SK-N-MC (cell line): ENCODE measurements around the gene ACSL3.

Experiments used
- EZH2 ChIP-seq: fragments of 200-600 bp; sonication (generic); IDR thresholded peaks from one replicate; pipeline ENCODE4 v1.6.1; 2017; ENCODE audit warnings: antibody characterized with exemption
- FOXP2 ChIP-seq: optimal IDR thresholded peaks from 2 replicates; pipeline ENCODE3; 2011; ENCODE audit warnings: mild to moderate bottlenecking, moderate library complexity; ENCODE audit not compliant: insufficient read depth; ENCODE audit errors: extremely low read length, control extremely low read depth
- POLR2AphosphoS5 ChIP-seq: IDR thresholded peaks from 2 replicates; pipeline ENCODE4 v1.6.1; 2012; ENCODE audit warnings: mild to moderate bottlenecking, low read depth, low read length, borderline replicate concordance

DNA sequence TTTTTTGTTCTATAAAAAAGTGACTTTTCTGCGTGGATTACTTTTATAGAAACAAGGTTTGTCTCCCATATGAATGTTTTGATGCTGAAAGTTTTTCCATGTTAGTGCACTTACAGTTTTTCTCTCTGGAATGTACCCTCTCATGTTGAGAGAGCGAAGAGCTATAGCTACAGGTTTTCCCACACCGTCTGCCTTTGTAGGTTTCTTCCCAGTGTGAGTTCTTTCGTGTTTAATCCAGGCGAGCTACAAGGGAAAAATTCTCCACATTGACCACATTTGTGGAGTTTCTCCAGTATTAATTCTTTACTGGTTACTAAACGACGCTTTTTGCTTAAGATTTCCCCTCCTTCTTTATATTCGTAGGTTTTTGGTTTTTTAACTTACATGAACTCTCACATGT lies 85.1 kb downstream of the ACSL3 start:
- TF ChIP-seq EZH2 (no peak), POLR2AphosphoS5 (no peak), FOXP2 (no peak)
